DND-41 (cell line): ENCODE data around the gene CCDC69.

Source experiments
- CTCF ChIP-seq: IDR thresholded peaks from 2 replicates; pipeline ENCODE4 v1.5.1; 2012; ENCODE audit warnings: borderline replicate concordance, low read length, moderate library complexity, mild to moderate bottlenecking; ENCODE audit not compliant: poor library complexity, severe bottlenecking; ENCODE audit errors: extremely low read depth
- EZH2 ChIP-seq: IDR thresholded peaks from 3 replicates; pipeline ENCODE4 v1.6.1; 2012; ENCODE audit warnings: borderline replicate concordance, low read depth, mild to moderate bottlenecking, moderate library complexity, low read length, inconsistent platforms; ENCODE audit not compliant: severe bottlenecking

GRCh38 chr5:151134228-151134627, 89.7 kb downstream of the CCDC69 start:
- no peak for TF ChIP-seq CTCF
- TF ChIP-seq EZH2: no peak
